ENCODE results near the gene CDK14. TPM values are rescaled to one million over a fixed set of nuclear protein-coding genes. Genes with fewer than 3 reads are reported as not detected.
A peak's percentile ranks its signal among the peaks of the same experiment; 100 is the strongest.

Gene CDK14
- total and polyA plus RNA-seq, 10 of the 15 experiments (the other 5 are each of a cell fraction or from before 2014, with no cell fraction given): 6.5 to 61.3 (median 24.2) TPM

- TF ChIP-seq, protein P1, sequence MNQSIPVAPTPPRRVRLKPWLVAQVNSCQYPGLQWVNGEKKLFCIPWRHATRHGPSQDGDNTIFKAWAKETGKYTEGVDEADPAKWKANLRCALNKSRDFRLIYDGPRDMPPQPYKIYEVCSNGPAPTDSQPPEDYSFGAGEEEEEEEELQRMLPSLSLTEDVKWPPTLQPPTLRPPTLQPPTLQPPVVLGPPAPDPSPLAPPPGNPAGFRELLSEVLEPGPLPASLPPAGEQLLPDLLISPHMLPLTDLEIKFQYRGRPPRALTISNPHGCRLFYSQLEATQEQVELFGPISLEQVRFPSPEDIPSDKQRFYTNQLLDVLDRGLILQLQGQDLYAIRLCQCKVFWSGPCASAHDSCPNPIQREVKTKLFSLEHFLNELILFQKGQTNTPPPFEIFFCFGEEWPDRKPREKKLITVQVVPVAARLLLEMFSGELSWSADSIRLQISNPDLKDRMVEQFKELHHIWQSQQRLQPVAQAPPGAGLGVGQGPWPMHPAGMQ (IDR thresholded peaks at IDR 0.05; ENCODE audit: borderline replicate concordance): no peak
- no peak for TF ChIP-seq CEBPB (IDR thresholded peaks at IDR 0.05; ENCODE audit: borderline replicate concordance in 1 of 2, low read depth in 2 of 2, low read length in 2 of 2)
- TF ChIP-seq EZH2 (IDR thresholded peaks at IDR 0.05; ENCODE audit: borderline replicate concordance, control insufficient read depth, low read depth, low read length): no peak
- TF ChIP-seq HCFC1 (IDR thresholded peaks at IDR 0.05; ENCODE audit: low read length): no peak
- TF ChIP-seq, protein P2, sequence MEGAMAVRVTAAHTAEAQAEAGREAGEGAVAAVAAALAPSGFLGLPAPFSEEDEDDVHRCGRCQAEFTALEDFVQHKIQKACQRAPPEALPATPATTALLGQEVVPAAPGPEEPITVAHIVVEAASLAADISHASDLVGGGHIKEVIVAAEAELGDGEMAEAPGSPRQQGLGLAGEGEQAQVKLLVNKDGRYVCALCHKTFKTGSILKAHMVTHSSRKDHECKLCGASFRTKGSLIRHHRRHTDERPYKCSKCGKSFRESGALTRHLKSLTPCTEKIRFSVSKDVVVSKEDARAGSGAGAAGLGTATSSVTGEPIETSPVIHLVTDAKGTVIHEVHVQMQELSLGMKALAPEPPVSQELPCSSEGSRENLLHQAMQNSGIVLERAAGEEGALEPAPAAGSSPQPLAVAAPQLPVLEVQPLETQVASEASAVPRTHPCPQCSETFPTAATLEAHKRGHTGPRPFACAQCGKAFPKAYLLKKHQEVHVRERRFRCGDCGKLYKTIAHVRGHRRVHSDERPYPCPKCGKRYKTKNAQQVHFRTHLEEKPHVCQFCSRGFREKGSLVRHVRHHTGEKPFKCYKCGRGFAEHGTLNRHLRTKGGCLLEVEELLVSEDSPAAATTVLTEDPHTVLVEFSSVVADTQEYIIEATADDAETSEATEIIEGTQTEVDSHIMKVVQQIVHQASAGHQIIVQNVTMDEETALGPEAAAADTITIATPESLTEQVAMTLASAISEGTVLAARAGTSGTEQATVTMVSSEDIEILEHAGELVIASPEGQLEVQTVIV (IDR thresholded peaks at IDR 0.05; ENCODE audit: borderline replicate concordance, partially characterized antibody): no peak
- TF ChIP-seq, protein P3, sequence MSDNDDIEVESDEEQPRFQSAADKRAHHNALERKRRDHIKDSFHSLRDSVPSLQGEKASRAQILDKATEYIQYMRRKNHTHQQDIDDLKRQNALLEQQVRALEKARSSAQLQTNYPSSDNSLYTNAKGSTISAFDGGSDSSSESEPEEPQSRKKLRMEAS (IDR thresholded peaks at IDR 0.05; ENCODE audit: low read depth, low read length): no peak
- TF ChIP-seq SMAD5 (IDR thresholded peaks at IDR 0.05; ENCODE audit: low read depth): no peak
- no peak for TF ChIP-seq FOXM1 (IDR thresholded peaks at IDR 0.05; ENCODE audit: low read depth, low read length)
- no peak for TF ChIP-seq ZZZ3 (IDR thresholded peaks at IDR 0.05; ENCODE audit: control insufficient read depth, insufficient read length, low read depth)
- TF ChIP-seq MEF2B (IDR thresholded peaks at IDR 0.05; ENCODE audit: partially characterized antibody, poor library complexity, severe bottlenecking): no peak
- TF ChIP-seq SPI1 (IDR thresholded peaks at IDR 0.05; ENCODE audit: borderline replicate concordance, insufficient read depth, low read depth, low read length): peak; percentile 67
- no peak for TF ChIP-seq STAT3 (IDR thresholded peaks at IDR 0.05; ENCODE audit: low read depth, low read length)
- peak; percentile 97 for TF ChIP-seq ATF7 (IDR thresholded peaks at IDR 0.05; ENCODE audit: low read depth)
- TF ChIP-seq NBN (IDR thresholded peaks at IDR 0.05): no peak; the same call in 1 of the 2 replicates
- TF ChIP-seq STAT1 (conservative IDR thresholded peaks at IDR 0.05): no peak
- peak; percentile 12 for TF ChIP-seq NFIC (IDR thresholded peaks at IDR 0.05; ENCODE audit: low read depth, low read length)
- no peak for TF ChIP-seq ZNF207 (IDR thresholded peaks at IDR 0.05; ENCODE audit: borderline replicate concordance)
- no peak for TF ChIP-seq MXI1 (IDR thresholded peaks at IDR 0.05; ENCODE audit: low read depth, low read length)
- no peak for TF ChIP-seq GABPA (IDR thresholded peaks at IDR 0.05; ENCODE audit: low read depth)
- peak; percentile 35 for TF ChIP-seq JUNB (IDR thresholded peaks at IDR 0.05)
- peak; percentile 62; the same call in 1 of the 2 replicates for TF ChIP-seq CBX5 (IDR thresholded peaks at IDR 0.05; ENCODE audit: low read depth)
- TF ChIP-seq IKZF1 (conservative IDR thresholded peaks at IDR 0.05): no peak; the same call in 1 of the 2 replicates
- no peak for TF ChIP-seq NR2C2 (IDR thresholded peaks at IDR 0.05; ENCODE audit: borderline replicate concordance, control insufficient read depth, insufficient read length, low read depth)
- TF ChIP-seq RB1 (IDR thresholded peaks at IDR 0.05; ENCODE audit: borderline replicate concordance): no peak
Measured at GRCh38 chr7:90709501-90710465, 113.7 kb downstream of the CDK14 start (continued).

All from GM12878 (cell line).